HepG2 (cell line): ENCODE measurements around the gene PCIF1. TPM values are rescaled to one million over a fixed set of nuclear protein-coding genes. Genes with fewer than 3 reads are reported as not detected.

Experiments used
- AGO1 ChIP-seq: fragments of 200-400 bp; formaldehyde crosslinking; IDR thresholded peaks from 2 replicates; pipeline ENCODE4 v1.6.1; 2017; ENCODE audit warnings: mild to moderate bottlenecking, low read depth, low read length, moderate library complexity; ENCODE audit not compliant: poor library complexity, severe bottlenecking
- AGO2 ChIP-seq: fragments of 200-400 bp; formaldehyde crosslinking; optimal IDR thresholded peaks from 2 replicates; pipeline ENCODE3; 2017; ENCODE audit warnings: mild to moderate bottlenecking, low read depth, low read length, moderate library complexity
- AKAP8 ChIP-seq: sonication (generic); formaldehyde crosslinking; IDR thresholded peaks from 2 replicates; pipeline ENCODE4 v1.5.1; 2020; ENCODE audit warnings: mild to moderate bottlenecking, missing genetic modification reagents
- FOXJ3 ChIP-seq: sonication (generic); formaldehyde crosslinking; IDR thresholded peaks from 2 replicates; pipeline ENCODE4 v1.4.0; 2020; ENCODE audit warnings: missing genetic modification reagents, mild to moderate bottlenecking, borderline replicate concordance
- NONO ChIP-seq, 2 experiments: fragments of 450-650 bp in 1 of 2; sonication (generic) in 1 of 2; formaldehyde crosslinking in 1 of 2; IDR thresholded peaks in 1 of 2; conservative IDR thresholded peaks in 1 of 2; 2 replicates each; pipeline versions ENCODE4 v1.6.1 to v1.8.0; 2017 to 2022; ENCODE audit warnings: mild to moderate bottlenecking in 1 of 2, missing genetic modification reagents in 1 of 2, moderate library complexity in 1 of 2
- RBFOX2 ChIP-seq: fragments of 200-400 bp; formaldehyde crosslinking; IDR thresholded peaks from 2 replicates; pipeline ENCODE4 v1.6.1; 2017; ENCODE audit warnings: low read depth, mild to moderate bottlenecking, low read length
- RELA ChIP-seq: sonication (generic); formaldehyde crosslinking; IDR thresholded peaks from 2 replicates; pipeline ENCODE4 v1.4.0; 2020; ENCODE audit warnings: missing genetic modification reagents
- SPEN ChIP-seq: sonication (generic); formaldehyde crosslinking; IDR thresholded peaks from 2 replicates; pipeline ENCODE4 v1.5.1; 2020; ENCODE audit warnings: low read depth, mild to moderate bottlenecking, missing genetic modification reagents
- SSRP1 ChIP-seq: IDR thresholded peaks from 2 replicates; pipeline ENCODE4 v1.6.1; 2016; ENCODE audit warnings: control low read depth
- ZNF335 ChIP-seq: sonication (generic); formaldehyde crosslinking; IDR thresholded peaks from 2 replicates; pipeline ENCODE4 v1.4.0; 2020; ENCODE audit warnings: missing genetic modification reagents
- ZNF383 ChIP-seq: sonication (generic); formaldehyde crosslinking; IDR thresholded peaks from 2 replicates; pipeline ENCODE4 v1.4.0; 2020; ENCODE audit warnings: missing genetic modification reagents, mild to moderate bottlenecking, borderline replicate concordance
- ZNF44 ChIP-seq: sonication (generic); formaldehyde crosslinking; IDR thresholded peaks from 2 replicates; pipeline ENCODE4 v1.5.1; 2020; ENCODE audit warnings: mild to moderate bottlenecking, missing genetic modification reagents
- ZNF761 ChIP-seq: sonication (generic); formaldehyde crosslinking; conservative IDR thresholded peaks from 2 replicates; pipeline ENCODE4 v1.4.0; 2020; ENCODE audit warnings: mild to moderate bottlenecking, missing genetic modification reagents
- polyA plus RNA-seq, 8 experiments: library from polyadenylated mRNA; depleted of rRNA in 3 of 8; stranded (reverse) in 7 of 8; unstranded in 1 of 8; fragments of >200 nt; fragmentation: Illumina TruSeq in 4 of 8; extraction: Trizol in 4 of 8; gene quantifications; 2 replicates each; pipeline versions ENCODE4 v1.2.1 to v1.2.3, GENCODE V29; 2011 to 2016; ENCODE audit warnings: low read depth in 4 of 8, missing spikeins in 1 of 8, mixed read lengths in 1 of 8; ENCODE audit not compliant: insufficient read depth in 1 of 8
- total RNA-seq, 5 experiments: library from RNA; depleted of rRNA; stranded (reverse); fragments of >200 nt; fragmentation: Illumina TruSeq; extraction: Trizol; gene quantifications; 2 replicates each; pipeline ENCODE4 v1.2.3, GENCODE V29; 2016; ENCODE audit warnings: low read depth in 1 of 5
- TF ChIP-seq, protein P1 (sequence below): sonication (generic); formaldehyde crosslinking; IDR thresholded peaks from 2 replicates; pipeline ENCODE4 v1.5.1; 2020; ENCODE audit warnings: mild to moderate bottlenecking, missing genetic modification reagents, moderate library complexity
- TF ChIP-seq, protein P2 (sequence below): IDR thresholded peaks from 2 replicates; pipeline ENCODE4 v1.6.1; 2016; ENCODE audit warnings: mild to moderate bottlenecking
- TF ChIP-seq, protein P3 (sequence below): IDR thresholded peaks from 2 replicates; pipeline ENCODE4 v1.6.1; 2012; ENCODE audit warnings: inconsistent platforms
- TF ChIP-seq, protein P4 (sequence below): sonication (generic); formaldehyde crosslinking; IDR thresholded peaks from 2 replicates; pipeline ENCODE4 v1.5.0; 2020; ENCODE audit warnings: mild to moderate bottlenecking, missing genetic modification reagents
- TF ChIP-seq, protein P5 (sequence below): IDR thresholded peaks from 2 replicates; pipeline ENCODE4 v1.6.1; 2016; ENCODE audit warnings: missing compliant biosample characterization, missing genetic modification reagents, borderline replicate concordance

PCIF1 gene
- total and polyA plus RNA-seq, 2 of the 13 experiments (the other 11 are each of a cell fraction or from before 2014, with no cell fraction given), result 20.9 to 24.4 TPM

DNA sequence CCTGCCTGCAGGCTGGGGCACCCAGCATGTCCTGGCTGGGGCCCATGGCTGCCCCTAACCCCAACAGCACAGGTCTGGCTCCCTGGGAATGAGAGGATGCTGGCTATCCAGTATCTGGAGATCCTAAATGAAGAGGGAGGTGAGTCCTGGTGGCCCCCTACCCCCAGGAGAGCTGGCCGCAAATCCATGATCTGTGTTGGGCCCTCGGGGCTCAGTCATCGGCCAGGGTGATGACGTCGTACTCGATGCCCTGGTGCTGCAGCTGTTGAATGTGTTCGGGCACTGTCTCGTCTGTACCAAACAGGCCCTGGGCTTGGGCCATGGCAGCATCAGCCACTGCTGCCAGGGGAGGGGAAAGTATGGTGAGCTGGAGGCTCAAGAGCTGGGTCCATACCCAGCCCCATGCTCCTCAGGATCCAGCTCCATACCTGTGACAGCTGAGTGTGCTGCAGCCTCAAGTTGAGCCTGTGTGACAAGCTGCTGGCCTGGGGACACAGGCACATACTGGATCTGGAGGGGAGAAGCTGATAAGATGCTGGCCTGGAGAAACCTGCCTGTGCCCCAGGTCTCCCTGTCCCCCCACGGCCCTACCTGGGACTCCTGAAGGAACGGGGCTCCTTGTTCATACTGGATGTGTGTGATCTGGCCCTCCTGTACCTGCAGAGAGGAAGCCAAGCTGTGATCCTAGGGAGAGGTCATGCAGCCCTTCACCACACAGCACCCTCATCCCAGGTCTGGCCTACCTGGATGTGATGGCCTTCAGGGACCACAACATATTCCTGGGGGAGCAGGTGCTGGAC is 14.5 kb downstream of the PCIF1 start (continued):
- TF ChIP-seq, protein P1, sequence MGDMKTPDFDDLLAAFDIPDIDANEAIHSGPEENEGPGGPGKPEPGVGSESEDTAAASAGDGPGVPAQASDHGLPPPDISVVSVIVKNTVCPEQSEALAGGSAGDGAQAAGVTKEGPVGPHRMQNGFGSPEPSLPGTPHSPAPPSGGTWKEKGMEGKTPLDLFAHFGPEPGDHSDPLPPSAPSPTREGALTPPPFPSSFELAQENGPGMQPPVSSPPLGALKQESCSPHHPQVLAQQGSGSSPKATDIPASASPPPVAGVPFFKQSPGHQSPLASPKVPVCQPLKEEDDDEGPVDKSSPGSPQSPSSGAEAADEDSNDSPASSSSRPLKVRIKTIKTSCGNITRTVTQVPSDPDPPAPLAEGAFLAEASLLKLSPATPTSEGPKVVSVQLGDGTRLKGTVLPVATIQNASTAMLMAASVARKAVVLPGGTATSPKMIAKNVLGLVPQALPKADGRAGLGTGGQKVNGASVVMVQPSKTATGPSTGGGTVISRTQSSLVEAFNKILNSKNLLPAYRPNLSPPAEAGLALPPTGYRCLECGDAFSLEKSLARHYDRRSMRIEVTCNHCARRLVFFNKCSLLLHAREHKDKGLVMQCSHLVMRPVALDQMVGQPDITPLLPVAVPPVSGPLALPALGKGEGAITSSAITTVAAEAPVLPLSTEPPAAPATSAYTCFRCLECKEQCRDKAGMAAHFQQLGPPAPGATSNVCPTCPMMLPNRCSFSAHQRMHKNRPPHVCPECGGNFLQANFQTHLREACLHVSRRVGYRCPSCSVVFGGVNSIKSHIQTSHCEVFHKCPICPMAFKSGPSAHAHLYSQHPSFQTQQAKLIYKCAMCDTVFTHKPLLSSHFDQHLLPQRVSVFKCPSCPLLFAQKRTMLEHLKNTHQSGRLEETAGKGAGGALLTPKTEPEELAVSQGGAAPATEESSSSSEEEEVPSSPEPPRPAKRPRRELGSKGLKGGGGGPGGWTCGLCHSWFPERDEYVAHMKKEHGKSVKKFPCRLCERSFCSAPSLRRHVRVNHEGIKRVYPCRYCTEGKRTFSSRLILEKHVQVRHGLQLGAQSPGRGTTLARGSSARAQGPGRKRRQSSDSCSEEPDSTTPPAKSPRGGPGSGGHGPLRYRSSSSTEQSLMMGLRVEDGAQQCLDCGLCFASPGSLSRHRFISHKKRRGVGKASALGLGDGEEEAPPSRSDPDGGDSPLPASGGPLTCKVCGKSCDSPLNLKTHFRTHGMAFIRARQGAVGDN (CRISPR knock-in tag), result peak; percentile 33; the same call in 1 of the 2 replicates
- TF ChIP-seq, protein P2, sequence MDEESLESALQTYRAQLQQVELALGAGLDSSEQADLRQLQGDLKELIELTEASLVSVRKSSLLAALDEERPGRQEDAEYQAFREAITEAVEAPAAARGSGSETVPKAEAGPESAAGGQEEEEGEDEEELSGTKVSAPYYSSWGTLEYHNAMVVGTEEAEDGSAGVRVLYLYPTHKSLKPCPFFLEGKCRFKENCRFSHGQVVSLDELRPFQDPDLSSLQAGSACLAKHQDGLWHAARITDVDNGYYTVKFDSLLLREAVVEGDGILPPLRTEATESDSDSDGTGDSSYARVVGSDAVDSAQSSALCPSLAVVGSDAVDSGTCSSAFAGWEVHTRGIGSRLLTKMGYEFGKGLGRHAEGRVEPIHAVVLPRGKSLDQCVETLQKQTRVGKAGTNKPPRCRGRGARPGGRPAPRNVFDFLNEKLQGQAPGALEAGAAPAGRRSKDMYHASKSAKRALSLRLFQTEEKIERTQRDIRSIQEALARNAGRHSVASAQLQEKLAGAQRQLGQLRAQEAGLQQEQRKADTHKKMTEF, result no peak
- TF ChIP-seq ZNF335 (CRISPR knock-in tag) (no peak), SSRP1 (CRISPR knock-in tag) (peak; percentile 64; the same call in 1 of the 2 replicates), AKAP8 (CRISPR knock-in tag) (peak; percentile 77), AGO1 (peak; percentile 60), RELA (CRISPR knock-in tag) (no peak), RBFOX2 (0 out of 2 replicates have a peak, but pooled peaks have one; percentile 18), ZNF383 (CRISPR knock-in tag) (no peak), ZNF44 (CRISPR knock-in tag) (0 out of 2 replicates have a peak, but pooled peaks have one; percentile 14), AGO2 (peak; percentile 82), NONO (IDR thresholded peaks at IDR 0.05) (no peak), NONO (CRISPR knock-in tag; conservative IDR thresholded peaks at IDR 0.05) (0 out of 2 replicates have a peak, but pooled peaks have one; percentile 16), SPEN (0 out of 2 replicates have a peak, but pooled peaks have one; percentile 28), FOXJ3 (CRISPR knock-in tag) (no peak), ZNF761 (CRISPR knock-in tag) (no peak)
- TF ChIP-seq, protein P3, sequence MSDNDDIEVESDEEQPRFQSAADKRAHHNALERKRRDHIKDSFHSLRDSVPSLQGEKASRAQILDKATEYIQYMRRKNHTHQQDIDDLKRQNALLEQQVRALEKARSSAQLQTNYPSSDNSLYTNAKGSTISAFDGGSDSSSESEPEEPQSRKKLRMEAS, result peak; percentile 24; the same call in 1 of the 2 replicates
- TF ChIP-seq, protein P4, sequence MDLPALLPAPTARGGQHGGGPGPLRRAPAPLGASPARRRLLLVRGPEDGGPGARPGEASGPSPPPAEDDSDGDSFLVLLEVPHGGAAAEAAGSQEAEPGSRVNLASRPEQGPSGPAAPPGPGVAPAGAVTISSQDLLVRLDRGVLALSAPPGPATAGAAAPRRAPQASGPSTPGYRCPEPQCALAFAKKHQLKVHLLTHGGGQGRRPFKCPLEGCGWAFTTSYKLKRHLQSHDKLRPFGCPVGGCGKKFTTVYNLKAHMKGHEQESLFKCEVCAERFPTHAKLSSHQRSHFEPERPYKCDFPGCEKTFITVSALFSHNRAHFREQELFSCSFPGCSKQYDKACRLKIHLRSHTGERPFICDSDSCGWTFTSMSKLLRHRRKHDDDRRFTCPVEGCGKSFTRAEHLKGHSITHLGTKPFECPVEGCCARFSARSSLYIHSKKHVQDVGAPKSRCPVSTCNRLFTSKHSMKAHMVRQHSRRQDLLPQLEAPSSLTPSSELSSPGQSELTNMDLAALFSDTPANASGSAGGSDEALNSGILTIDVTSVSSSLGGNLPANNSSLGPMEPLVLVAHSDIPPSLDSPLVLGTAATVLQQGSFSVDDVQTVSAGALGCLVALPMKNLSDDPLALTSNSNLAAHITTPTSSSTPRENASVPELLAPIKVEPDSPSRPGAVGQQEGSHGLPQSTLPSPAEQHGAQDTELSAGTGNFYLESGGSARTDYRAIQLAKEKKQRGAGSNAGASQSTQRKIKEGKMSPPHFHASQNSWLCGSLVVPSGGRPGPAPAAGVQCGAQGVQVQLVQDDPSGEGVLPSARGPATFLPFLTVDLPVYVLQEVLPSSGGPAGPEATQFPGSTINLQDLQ, result peak; percentile 72; the same call in 1 of the 2 replicates
- TF ChIP-seq, protein P5, sequence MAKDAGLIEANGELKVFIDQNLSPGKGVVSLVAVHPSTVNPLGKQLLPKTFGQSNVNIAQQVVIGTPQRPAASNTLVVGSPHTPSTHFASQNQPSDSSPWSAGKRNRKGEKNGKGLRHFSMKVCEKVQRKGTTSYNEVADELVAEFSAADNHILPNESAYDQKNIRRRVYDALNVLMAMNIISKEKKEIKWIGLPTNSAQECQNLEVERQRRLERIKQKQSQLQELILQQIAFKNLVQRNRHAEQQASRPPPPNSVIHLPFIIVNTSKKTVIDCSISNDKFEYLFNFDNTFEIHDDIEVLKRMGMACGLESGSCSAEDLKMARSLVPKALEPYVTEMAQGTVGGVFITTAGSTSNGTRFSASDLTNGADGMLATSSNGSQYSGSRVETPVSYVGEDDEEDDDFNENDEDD (CRISPR knock-in tag), result 0 out of 2 replicates have a peak, but pooled peaks have one; percentile 21
